HG03196 (cell line): ENCODE data around the gene PPP1R14D.

Experiments used
- ATAC-seq: cut with Tn5 transposase; IDR thresholded peaks from one replicate; pipeline ENCODE4 v1.9.1; 2021; ENCODE audit not compliant: unreplicated experiment

The PPP1R14D gene

DNA sequence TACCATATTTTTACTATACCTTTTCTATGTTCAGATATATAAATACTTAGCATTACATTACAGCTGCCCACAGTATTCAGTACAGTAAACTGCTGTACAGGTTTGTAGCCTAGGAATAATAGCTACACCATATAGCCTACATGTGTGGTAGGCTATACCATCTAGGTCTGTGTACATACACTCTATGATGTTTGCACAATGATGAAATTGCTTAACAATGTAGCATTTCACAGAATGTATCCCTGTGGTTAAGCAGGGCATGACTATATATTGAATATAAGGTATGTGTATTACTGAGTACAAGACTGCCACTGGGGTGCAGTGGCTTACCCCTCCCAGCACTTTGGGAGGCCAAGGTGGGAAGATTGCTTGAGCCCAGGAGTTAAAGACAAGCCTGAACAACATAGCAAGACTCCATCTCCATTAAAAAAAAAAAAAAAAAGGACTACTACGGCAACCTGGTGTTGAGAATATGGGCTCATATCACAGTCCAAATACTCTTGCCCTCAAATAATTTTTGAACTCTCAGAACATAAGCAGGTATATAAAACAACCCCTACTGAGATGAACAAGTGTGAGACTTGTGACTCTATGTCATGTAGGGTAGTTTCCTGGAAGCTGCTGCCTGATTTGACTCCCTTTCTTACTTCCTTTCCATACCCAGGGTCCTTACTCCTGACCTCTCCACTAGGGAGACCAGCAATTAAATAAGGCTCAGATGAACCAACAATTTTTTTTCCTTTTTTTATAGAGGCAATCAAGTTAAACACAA, 4.8 kb downstream of the PPP1R14D start:
- no peak for ATAC-seq

DNA sequence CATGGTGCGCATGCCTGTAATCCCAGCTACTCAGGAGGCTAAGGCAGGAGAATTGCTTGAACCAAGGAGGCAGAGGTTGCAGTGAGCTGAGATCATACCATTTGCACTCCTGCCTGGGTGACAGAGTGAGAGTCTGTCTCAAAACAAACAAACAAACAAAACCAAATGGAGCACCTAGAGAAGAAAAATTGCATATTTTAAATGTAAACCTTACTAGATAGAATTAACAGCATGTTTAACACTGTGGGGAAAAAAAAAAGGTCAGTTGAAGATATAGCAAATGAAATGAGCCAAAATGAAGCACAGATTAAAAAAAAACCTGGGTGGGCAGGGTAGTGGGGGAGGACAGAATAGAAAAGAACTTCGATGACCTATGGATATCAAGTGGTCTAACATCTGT, 7.3 kb downstream of the PPP1R14D start:
- no peak for ATAC-seq

DNA sequence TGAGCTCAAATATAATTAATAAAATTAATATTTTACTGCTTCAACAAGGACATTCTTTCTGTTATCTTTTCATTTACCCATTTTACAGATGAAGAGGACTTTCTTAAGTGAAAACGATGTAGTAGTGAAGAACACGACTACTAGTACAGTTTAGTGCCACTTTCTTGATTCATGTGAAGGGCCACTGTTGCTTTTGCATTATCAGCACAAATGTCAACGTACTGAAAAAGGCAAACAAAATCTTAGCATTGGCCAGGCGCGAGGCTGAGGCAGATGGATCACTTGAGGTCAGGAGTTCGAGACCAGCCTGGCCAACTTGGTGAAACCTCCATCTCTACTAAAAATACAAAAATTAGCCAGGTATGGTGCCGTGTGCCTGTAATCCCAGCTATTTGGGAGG, 9.5 kb downstream of the PPP1R14D start:
- ATAC-seq = no peak

DNA sequence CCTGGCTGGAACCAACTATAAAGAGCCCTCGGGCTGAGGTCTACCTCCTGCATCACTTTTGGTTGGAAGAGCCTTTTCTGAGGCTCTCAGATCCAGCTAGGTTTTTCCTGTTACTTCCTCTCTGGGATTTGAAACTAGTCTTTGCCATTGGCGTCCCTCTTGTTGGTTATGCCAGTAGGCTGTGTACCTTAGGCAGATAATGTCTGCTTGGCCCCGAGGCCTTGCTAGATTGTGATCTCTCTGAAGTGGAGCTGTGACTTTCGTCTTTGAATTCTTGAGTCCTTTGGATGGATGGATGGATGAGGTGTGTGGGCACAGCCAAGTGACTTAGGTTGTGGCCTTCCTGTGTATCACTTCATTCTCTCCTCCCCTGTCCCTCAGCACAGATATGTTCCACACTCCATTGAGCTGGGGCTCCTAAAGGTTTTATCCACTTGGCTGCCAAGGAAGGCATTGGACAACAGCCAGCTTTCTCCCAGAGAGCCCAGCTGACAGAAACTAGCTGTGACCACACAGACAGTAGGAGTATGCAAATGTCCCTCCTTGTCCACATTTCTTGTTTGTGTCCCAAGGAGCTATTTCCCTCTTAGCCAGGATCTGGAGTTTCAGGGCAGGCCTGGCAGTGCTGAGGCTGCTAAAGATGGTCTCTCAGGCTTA, 13.3 kb downstream of the PPP1R14D start:
- no peak for ATAC-seq

DNA sequence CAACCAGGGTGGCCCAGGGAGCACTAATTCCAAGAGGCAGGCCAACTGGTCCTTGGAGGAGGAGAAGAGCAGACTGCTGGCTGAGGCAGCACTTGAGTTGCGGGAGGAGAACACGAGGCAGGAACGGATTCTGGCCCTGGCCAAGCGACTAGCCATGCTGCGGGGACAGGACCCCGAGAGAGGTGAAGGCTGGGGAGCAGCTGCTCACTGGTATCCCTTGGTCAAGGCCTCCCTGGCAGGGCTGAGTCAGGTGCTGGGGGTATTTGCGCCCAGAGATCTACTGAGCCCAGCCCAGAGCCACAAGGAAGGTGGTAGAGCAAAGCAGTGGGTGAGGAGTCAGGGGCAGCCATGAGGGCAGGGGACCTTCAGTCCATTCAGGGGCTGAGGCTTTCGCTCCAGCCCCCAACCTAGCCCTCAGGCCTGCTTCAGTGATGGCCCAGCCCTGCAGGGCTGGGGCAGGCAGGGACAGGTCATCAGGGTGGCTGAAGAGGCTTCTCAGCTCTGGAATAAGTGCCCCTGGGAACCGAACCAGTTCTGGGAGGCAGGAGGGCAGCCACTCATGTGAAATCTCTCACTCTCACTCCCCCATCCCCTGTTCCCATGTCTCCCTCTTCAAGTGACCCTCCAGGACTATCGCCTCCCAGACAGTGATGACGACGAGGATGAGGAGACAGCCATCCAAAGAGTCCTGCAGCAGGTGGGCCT, 15.6 kb downstream of the PPP1R14D start:
- ATAC-seq = no peak

DNA sequence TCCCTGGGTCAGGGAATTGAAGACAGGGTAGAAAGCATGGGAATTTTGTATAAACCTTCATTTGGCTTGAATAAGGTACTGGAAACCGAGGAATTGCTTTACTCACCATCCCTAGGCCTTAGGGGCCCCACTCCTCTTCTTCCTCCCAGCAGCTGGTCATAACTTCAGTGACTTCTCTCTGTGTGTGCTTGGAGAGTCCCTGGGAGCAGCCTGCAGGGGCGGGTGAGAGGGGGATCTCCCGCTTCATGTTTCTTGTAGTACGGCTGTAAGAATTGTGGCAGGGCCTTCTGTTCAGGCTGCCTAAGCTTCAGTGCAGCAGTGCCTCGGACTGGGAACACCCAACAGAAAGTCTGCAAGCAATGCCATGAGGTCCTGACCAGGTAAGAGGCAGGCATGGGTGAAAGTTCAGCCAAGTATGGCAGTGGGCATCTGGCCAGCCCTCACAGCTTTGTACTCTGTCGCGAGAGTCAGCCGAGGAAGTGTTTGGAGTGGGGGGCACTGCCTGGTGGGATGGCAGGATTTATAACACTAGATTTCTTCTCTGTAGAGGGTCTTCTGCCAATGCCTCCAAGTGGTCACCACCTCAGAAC, 19.6 kb downstream of the PPP1R14D start:
- no peak for ATAC-seq

DNA sequence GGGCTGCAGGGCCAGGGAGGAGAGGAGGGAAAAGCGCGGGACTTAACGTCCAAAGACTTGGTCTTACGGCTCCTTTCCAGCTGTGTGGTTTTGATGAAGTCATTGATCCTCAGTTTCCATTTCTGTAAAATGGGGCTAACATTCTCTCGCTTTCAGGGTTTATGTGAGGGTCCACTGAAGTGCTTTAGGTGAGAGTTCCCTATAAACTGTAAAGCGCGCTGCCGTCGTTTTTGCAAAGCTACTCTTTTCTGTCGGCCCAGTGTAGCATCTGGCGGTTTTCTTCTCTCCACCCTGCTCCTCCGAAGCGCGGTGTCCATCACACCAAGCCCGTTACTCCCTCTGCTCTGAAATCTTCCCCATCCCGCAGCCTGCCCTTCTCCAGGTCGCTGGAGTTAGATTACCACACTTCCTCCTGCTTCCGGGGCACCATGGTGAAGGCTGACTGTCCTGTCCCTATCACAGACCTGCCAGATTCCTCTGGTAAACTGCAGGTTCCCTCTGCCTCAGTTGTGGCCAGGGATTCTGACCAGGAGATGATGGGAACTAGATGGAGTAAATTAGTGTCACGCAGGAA, 20.5 kb downstream of the PPP1R14D start:
- ATAC-seq = no peak

DNA sequence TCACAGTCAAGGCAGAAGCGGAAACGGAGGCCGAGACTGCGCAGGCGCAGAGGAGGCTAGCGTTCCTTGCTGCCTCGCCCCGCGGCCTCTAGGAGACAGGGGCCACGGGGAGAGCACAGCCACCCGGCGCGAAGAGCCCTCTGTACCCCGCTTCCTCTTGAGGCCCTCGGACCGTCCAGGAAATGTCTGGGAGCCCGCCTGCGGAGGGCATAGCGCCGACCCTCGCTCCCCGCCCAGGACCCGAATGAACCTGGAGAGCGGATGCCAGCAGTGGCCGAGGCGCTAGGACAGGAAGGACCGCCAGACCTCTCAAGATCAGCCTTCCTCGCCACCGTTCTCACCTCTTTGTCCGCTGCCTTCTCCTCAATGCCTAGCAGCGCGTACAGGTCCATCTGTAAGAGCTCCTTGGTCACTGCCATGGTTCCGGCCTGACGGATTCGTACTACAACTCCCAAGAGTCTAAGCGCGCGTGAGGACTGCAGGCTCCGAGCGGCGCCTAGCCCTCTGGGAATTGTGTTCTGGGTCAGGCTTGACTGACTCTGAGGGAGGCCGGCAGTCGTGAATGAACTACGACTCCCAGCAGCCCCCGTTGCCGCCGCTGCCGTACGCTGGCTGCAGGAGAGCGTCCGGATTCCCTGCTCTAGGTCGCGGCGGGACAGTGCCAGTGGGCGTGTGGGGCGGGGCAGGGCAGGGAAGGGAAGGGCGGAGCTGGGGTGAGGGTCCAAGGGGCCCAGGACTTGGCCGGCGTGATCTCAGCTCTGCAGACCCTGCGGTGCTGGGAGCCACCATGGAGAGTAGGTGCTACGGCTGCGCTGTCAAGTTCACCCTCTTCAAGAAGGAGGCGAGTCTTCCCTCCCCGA, 21.2 kb downstream of the PPP1R14D start, which contains the start of the genes DNAJC17 and ZFYVE19:
DNAJC17 (minus strand) TSS at position 446 of the 860 bp plus-strand sequence; CDS start at position 419, 27 bp downstream.
ZFYVE19 (plus strand) TSS at position 62 of the 860 bp plus-strand sequence; CDS start at position 563, 501 bp downstream.
- ATAC-seq = peak; percentile 93

DNA sequence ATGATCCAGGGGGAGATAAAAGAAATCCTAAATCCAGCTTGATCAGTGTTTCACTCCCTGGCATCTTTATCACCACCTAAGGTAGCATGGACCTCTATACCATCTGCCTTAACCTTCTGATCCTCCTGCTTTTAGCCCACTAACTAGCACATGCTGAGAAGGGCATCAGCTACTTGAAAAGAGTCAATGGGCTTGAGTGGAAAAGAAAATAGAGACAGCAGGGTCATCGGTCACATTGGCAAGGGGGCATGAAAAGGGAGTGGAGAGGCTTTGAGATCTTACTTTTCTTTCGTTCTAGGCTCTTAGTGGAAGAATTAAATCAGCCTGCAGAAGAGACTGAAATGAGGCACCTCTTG, 21.9 kb downstream of the PPP1R14D start:
- ATAC-seq = no peak

DNA sequence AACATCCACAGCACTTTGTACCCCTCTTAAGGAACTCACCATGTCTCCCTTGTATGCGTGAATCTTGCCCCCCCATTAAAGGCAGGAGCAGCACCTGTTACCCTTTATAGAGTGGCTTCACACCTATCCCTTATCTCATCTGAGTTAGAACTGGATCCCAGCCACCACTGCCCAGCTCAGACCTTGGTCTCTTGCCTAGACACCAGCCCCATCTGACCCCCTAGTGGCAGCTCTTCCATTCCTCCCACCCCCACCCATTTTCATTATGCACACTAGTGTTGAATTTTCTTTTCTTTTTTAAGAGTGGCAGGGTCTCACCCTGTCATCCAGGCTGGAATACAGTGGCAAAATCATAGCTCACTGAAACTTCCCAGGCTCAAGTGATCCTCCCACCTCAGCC, 24.8 kb downstream of the PPP1R14D start:
- ATAC-seq = no peak

DNA sequence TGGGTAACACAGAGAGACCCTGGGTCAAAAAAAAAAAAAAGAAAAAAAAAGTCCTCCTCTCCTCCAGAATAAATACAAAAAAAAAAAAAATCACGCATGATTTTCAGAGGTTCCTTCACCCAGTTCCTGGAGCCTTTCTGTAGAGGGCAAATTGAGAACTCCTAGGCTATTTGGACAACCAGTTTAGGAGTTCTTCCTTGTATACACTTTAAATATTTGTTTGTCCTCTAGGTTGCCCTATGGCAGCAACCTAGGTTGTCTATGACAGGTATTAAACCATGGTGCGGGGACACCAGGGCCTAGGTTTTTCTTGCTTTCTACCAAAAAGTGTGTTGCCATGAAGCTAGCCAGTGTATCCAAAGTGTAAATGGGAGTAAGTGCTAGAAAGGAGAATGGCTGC, 25.4 kb downstream of the PPP1R14D start:
- ATAC-seq = no peak

DNA sequence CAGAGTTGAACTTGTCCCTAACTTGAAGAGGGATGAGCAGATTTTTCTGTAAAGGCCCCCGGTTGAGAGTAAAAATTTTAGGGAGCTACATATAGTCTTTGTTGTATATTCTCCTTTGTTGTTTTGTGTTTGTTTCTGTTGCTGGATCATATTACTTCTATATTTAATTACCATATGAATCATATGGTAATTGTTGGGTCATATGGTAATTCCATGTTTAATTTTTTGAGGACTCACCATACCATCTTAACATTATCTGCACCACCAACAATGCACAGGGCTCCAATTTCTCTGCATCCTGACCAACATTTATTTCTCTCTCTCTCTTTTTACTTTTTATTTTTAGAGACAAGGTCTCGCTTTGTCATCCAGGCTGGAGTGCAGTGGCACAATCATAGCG, 29.0 kb downstream of the PPP1R14D start:
- ATAC-seq = no peak

DNA sequence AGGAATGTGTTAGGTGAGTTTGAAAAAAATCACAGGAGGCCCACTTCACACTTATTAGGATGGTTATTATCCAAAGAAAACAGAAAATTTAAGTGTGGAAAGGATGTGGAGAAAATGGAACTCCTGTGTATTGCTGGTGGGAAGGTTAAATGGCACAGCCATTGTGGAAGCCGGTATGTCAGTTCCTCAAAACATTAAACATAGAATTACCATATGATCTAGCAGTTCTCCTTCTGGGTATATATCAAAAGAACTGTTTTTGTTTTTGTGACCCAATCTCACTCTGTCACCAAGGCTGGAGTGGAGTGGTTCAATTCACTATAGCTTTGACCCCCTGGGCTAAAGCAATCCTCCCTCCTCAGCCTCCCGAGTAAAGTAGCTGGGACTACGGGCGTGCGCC, 32.0 kb downstream of the PPP1R14D start:
- no peak for ATAC-seq

DNA sequence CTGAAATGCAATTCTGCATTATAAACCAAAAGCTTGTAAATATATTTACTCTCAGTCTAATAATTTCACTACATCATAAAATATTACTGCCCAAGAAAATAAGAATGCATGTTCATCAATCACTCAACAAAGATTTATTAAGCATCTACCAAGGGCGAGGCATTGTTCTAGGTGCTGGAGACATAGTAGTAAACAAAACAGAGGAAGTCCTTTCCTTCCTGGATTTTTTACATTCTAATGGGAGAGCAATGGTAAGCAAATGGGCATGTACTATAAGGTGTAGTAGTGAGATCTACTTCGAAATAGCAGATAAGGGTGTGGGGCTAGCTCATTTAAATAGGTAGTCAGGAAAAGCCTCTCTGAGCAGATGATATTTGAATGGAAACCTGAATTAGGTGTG, 32.5 kb downstream of the PPP1R14D start:
- ATAC-seq = no peak

DNA sequence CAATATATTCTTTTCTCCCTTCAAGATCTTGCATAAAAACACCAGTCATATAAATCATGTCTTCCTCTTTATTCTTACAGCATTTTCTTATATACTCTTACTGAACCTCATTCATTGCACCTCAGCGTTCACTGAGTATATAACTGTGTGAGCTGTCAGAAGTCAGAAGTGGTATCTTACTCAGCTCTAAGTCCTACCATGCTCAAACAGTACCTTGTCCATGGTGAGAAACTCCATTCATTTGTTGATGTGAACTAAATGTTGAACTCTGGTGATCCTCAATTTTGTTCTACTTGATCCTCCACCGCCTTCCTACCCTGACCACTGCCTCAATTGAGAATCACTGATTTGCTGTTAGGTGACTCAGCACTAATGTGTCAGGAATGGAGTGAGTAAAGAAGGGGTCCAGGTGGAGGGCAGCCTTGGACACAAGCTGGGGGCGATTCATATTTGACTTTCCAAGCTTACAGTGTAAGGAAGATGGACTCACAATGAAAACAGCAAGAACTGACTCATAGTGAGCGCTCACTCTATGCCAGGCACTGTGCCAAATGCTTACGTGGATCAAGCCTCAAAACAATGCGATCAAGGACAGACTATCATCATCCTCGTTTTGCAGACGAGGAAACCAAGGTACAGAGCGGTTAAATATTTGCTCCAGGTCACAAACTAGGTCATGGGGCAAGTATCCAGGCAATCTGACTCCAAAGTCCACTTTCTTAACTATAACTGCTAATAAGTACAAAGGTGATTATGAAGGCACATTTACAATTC, 35.1 kb downstream of the PPP1R14D start:
- ATAC-seq = no peak

DNA sequence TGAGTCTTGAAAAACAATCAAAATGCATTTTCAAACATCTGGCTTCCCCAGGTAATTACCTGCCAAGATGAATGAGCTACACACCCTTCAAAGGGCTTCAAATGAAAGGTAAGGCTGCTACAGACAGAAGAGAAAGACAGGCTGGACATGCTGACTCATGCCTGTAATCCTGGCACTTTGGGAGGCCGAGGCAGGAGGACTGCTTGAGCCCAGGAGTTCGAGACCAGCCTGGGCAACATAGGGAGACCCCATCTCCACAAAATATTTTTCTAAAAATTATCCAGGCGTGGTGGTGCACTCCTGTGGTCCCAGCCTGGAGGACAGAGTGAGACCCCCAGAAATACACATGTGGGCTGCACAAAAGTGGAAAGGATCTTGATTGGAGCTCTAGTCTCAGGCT, 36.1 kb downstream of the PPP1R14D start:
- no peak for ATAC-seq

DNA sequence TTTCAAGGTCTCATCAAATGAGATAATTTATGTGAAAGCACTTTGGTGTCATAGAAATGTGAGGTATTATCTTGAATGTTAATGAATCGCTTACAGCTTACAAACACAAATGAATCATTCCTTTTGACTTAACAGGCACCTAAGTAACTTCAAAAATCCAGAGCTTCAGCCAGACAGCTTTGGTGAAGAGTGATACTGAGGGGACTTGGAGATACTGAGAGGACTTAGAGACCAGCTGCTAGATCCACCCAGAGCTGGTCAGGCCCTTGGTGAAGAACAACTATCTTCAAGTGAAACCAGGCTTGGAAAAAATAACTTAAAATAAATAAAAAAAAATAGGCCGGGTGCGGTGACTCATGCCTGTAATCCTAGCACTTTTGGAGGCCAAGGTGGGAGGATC, 37.8 kb downstream of the PPP1R14D start:
- no peak for ATAC-seq

DNA sequence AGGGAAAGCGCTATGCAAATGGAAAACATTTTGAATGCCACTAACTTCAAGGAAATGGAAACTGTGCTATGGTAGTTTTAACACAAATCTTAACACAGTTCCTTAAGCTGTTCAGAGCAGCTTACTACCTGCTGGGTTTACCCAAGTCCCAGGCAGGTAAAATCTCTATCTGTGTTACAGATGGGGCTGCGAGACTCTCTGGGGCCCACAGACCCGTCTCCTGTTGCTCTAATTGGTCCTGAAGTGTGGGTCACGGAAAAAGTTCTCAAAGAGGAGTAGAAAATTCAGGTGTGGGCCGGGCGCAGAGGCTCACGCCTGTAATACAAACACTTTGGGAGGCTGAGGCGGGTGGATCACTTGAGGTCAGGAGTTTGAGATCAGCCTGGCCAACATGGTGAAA, 38.5 kb downstream of the PPP1R14D start:
- ATAC-seq = no peak

DNA sequence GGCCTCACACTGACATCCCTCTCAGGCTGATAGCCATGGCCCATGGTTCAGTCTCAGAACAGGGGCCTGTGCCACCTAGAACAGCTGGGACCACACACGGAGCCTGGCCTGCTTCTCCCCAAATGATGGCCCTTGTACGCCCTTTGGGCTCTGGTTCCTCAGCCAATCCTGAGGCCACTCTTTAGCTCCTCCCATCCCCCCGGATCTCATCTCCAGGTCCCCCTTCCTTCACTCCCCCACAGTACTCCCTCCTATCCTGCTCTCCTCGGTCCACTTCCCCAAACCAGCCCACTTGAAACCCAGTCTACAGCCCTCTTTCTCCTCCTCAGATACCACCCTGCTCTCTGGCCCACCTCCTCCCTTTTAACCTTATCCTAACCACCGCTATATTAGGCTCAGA, 39.4 kb downstream of the PPP1R14D start:
- ATAC-seq = no peak

DNA sequence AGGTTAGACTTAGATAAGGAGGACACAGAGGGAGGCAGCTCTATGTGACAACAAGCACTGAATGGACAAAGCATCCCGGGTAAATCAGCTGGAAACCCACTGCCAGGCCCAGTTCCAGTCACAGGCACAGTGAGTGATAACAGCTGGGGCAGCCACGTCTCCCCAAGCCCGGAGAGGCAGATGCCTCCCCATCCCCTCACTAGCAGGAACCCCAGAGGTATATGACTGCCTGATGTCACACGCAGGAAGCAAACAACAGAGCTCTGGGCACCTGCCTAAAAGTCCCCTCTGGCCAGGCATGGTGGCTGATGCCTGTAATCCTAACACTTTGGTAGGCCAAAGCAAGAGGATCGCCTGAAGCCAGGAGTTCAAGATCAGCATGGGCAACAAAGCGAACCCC, 40.5 kb downstream of the PPP1R14D start:
- no peak for ATAC-seq
